ENCODE results near the gene SPSB2.
"Not testable (repeated sequence)": the region's sequence is repeated elsewhere in the genome, so short reads cannot be mapped to it uniquely, and the experiment has no call there.

DNA sequence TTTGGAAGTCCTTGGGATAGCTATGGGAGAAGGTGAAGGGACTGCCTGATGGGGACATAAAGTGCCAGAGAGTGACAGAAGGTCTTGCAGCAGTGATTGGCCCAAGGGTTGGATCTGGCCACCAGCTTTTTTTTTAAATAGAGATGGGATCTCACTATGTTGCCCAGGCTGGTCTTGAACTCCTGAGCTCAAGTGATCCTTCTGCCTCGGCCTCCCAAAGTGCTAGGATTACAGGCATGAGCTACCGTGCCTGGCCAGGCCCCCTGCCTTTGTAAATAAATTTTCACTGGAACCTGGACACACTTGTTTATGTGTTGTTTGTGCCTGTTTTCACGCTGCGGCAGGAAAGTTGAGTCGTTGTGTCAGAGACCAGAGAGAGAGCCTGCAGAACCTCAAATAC lies 7.8 kb downstream of the SPSB2 start:
- not testable (repeated sequence) for TF ChIP-seq POLR2AphosphoS5 (IDR thresholded peaks at IDR 0.05; ENCODE audit: borderline replicate concordance, low read depth, low read length); EZH2 (IDR thresholded peaks at IDR 0.05); FOXP2 (optimal IDR thresholded peaks at IDR 0.05; ENCODE audit: control extremely low read depth, extremely low read length, insufficient read depth)
